HEK293 (cell line): ENCODE results near the gene OAF.

Experiments
- CTCF ChIA-PET: fragments of 350-600 bp; formaldehyde crosslinking; extraction: SDS; loops from one replicate; lab custom pipeline; 2021; ENCODE audit warnings: antibody characterized with exemption; lab: Yijun Ruan, JAX
- POLR2A ChIA-PET: fragments of 300-600 bp; formaldehyde crosslinking; extraction: SDS; loops from one replicate; lab custom pipeline; 2020; ENCODE audit warnings: antibody characterized with exemption, inconsistent platforms; lab: Yijun Ruan, JAX
- H3K27ac ChIP-seq: fragments of 200-500 bp; sonication (Bioruptor generic); 2 replicates; pipeline ENCODE4 v1.5.1; 2014; ENCODE audit warnings: low read depth, low read length, control low read depth, inconsistent platforms; ENCODE audit errors: extremely low read depth
- H3K36me3 ChIP-seq, 2 experiments: fragments of 200-500 bp in 1 of 2; sonication (Bioruptor generic) in 1 of 2; 1 replicate in 1 of 2; 2 replicates in 1 of 2; pipeline ENCODE4 v1.5.1; 2014 to 2017; ENCODE audit warnings: inconsistent platforms in 2 of 2, low read length in 2 of 2; ENCODE audit not compliant: control insufficient read depth in 2 of 2, insufficient read depth in 1 of 2
- H3K4me1 ChIP-seq: fragments of 200-500 bp; sonication (Bioruptor generic); 2 replicates; pipeline ENCODE4 v1.5.1; 2014; ENCODE audit warnings: mild to moderate bottlenecking, low read length, inconsistent platforms; ENCODE audit not compliant: control insufficient read depth, insufficient read depth
- H3K4me3 ChIP-seq: 2 replicates; pipeline ENCODE4 v1.5.1; 2011; ENCODE audit warnings: low read depth, mild to moderate bottlenecking, control low read depth, low read length, moderate library complexity
- H3K9me3 ChIP-seq: fragments of 200-500 bp; sonication (Bioruptor generic); 2 replicates; pipeline ENCODE4 v1.5.1; 2014; ENCODE audit warnings: low read depth, low read length, inconsistent platforms; ENCODE audit not compliant: control insufficient read depth, insufficient read depth
- ELK4 ChIP-seq: IDR thresholded peaks from 2 replicates; pipeline ENCODE4 v1.6.1; 2011; ENCODE audit warnings: mild to moderate bottlenecking, low read depth, low read length, borderline replicate concordance
- HOXD13 ChIP-seq: sonication (generic); formaldehyde crosslinking; IDR thresholded peaks from 2 replicates; pipeline ENCODE4 v1.8.0; 2022; ENCODE audit warnings: missing genetic modification reagents, borderline replicate concordance
- MEIS1 ChIP-seq: sonication (generic); formaldehyde crosslinking; IDR thresholded peaks from 2 replicates; pipeline ENCODE4 v1.8.1; 2022; ENCODE audit warnings: missing genetic modification reagents, mild to moderate bottlenecking, borderline replicate concordance
- MZF1 ChIP-seq: fragments of 450-650 bp; formaldehyde crosslinking; IDR thresholded peaks from 2 replicates; pipeline ENCODE4 v1.5.1; 2017; ENCODE audit warnings: missing biosample characterization, missing genetic modification characterization, borderline replicate concordance
- OSR2 ChIP-seq: fragments of 450-650 bp; formaldehyde crosslinking; IDR thresholded peaks from 2 replicates; pipeline ENCODE4 v1.5.1; 2016; ENCODE audit warnings: missing biosample characterization, missing genetic modification characterization
- PRDM1 ChIP-seq: fragments of 450-650 bp; formaldehyde crosslinking; IDR thresholded peaks from 2 replicates; pipeline ENCODE4; 2016; ENCODE audit warnings: missing biosample characterization, missing genetic modification characterization
- SCRT1 ChIP-seq: fragments of 450-650 bp; formaldehyde crosslinking; IDR thresholded peaks from 2 replicates; pipeline ENCODE4 v1.5.1; 2016; ENCODE audit warnings: missing biosample characterization, missing genetic modification characterization, borderline replicate concordance
- SP2 ChIP-seq: fragments of 450-650 bp; formaldehyde crosslinking; IDR thresholded peaks from 2 replicates; pipeline ENCODE4 v1.5.1; 2016; ENCODE audit warnings: missing biosample characterization, missing genetic modification characterization
- SP3 ChIP-seq: fragments of 450-650 bp; formaldehyde crosslinking; IDR thresholded peaks from 2 replicates; pipeline ENCODE4 v1.5.1; 2016; ENCODE audit warnings: missing biosample characterization, missing genetic modification characterization
- TRIM28 ChIP-seq: IDR thresholded peaks from 2 replicates; pipeline ENCODE4 v1.6.1; 2011; ENCODE audit warnings: low read length, control low read depth, borderline replicate concordance
- ZFHX2 ChIP-seq: fragments of 450-650 bp; formaldehyde crosslinking; conservative IDR thresholded peaks from 2 replicates; pipeline ENCODE4 v1.5.1; 2016; ENCODE audit warnings: missing biosample characterization, missing genetic modification characterization
- ZFP3 ChIP-seq: fragments of 450-650 bp; formaldehyde crosslinking; IDR thresholded peaks from 2 replicates; pipeline ENCODE4 v1.5.1; 2016; ENCODE audit warnings: low read depth, missing biosample characterization, missing genetic modification characterization
- ZNF112 ChIP-seq: fragments of 450-650 bp; formaldehyde crosslinking; IDR thresholded peaks from 2 replicates; pipeline ENCODE4 v1.5.0; 2017; ENCODE audit warnings: missing biosample characterization, missing genetic modification characterization
- ZNF157 ChIP-seq: fragments of 450-650 bp; formaldehyde crosslinking; IDR thresholded peaks from 2 replicates; pipeline ENCODE4 v1.5.1; 2016; ENCODE audit warnings: missing biosample characterization, missing genetic modification characterization
- ZNF174 ChIP-seq: fragments of 450-650 bp; formaldehyde crosslinking; IDR thresholded peaks from 2 replicates; pipeline ENCODE4 v1.5.0; 2017; ENCODE audit warnings: missing biosample characterization, mild to moderate bottlenecking, missing genetic modification characterization
- ZNF2 ChIP-seq: fragments of 450-650 bp; formaldehyde crosslinking; IDR thresholded peaks from 2 replicates; pipeline ENCODE4 v1.5.1; 2016; ENCODE audit warnings: missing biosample characterization, missing genetic modification characterization
- ZNF202 ChIP-seq: fragments of 450-650 bp; formaldehyde crosslinking; IDR thresholded peaks from 2 replicates; pipeline ENCODE4 v1.5.1; 2016; ENCODE audit warnings: missing biosample characterization, missing genetic modification characterization, borderline replicate concordance
- ZNF223 ChIP-seq: fragments of 450-650 bp; formaldehyde crosslinking; IDR thresholded peaks from 2 replicates; pipeline ENCODE4 v1.5.1; 2016; ENCODE audit warnings: missing biosample characterization, missing genetic modification characterization
- ZNF23 ChIP-seq: fragments of 450-650 bp; formaldehyde crosslinking; IDR thresholded peaks from 2 replicates; pipeline ENCODE4 v1.5.1; 2016; ENCODE audit warnings: missing biosample characterization, missing genetic modification characterization, borderline replicate concordance
- ZNF366 ChIP-seq: fragments of 450-650 bp; formaldehyde crosslinking; conservative IDR thresholded peaks from 2 replicates; pipeline ENCODE4 v1.5.1; 2016; ENCODE audit warnings: missing biosample characterization, missing genetic modification characterization
- ZNF530 ChIP-seq: fragments of 450-650 bp; formaldehyde crosslinking; IDR thresholded peaks from 2 replicates; pipeline ENCODE4 v1.5.1; 2016; ENCODE audit warnings: low read depth, missing biosample characterization, missing genetic modification characterization
- ZNF544 ChIP-seq: fragments of 450-650 bp; formaldehyde crosslinking; IDR thresholded peaks from 2 replicates; pipeline ENCODE4 v1.5.0; 2017; ENCODE audit warnings: missing biosample characterization, missing genetic modification characterization
- ZNF549 ChIP-seq: fragments of 450-650 bp; IDR thresholded peaks from 2 replicates; pipeline ENCODE4 v1.5.1; 2018; ENCODE audit warnings: missing biosample characterization, missing genetic modification characterization, mild to moderate bottlenecking, inconsistent platforms, moderate library complexity
- ZNF555 ChIP-seq: fragments of 450-650 bp; formaldehyde crosslinking; conservative IDR thresholded peaks from 2 replicates; pipeline ENCODE4 v1.5.1; 2017; ENCODE audit warnings: missing biosample characterization, mild to moderate bottlenecking, missing genetic modification characterization, inconsistent platforms
- ZNF610 ChIP-seq: fragments of 450-650 bp; formaldehyde crosslinking; IDR thresholded peaks from 2 replicates; pipeline ENCODE4 v1.5.1; 2016; ENCODE audit warnings: missing biosample characterization, missing genetic modification characterization, borderline replicate concordance
- ZNF621 ChIP-seq: fragments of 450-650 bp; formaldehyde crosslinking; IDR thresholded peaks from 2 replicates; pipeline ENCODE4 v1.5.1; 2017; ENCODE audit warnings: missing biosample characterization, missing genetic modification characterization
- ZNF629 ChIP-seq: fragments of 450-650 bp; formaldehyde crosslinking; IDR thresholded peaks from 2 replicates; pipeline ENCODE4 v1.5.1; 2017; ENCODE audit warnings: missing biosample characterization, missing genetic modification characterization
- ZNF654 ChIP-seq: fragments of 450-650 bp; formaldehyde crosslinking; IDR thresholded peaks from 2 replicates; pipeline ENCODE4 v1.5.1; 2016; ENCODE audit warnings: low read depth, missing biosample characterization, missing genetic modification characterization
- ZNF707 ChIP-seq: fragments of 450-650 bp; formaldehyde crosslinking; IDR thresholded peaks from 2 replicates; pipeline ENCODE4 v1.5.1; 2016; ENCODE audit warnings: missing biosample characterization, missing genetic modification characterization
- ZNF76 ChIP-seq: fragments of 450-650 bp; formaldehyde crosslinking; IDR thresholded peaks from 2 replicates; pipeline ENCODE4; 2016; ENCODE audit warnings: low read depth, missing biosample characterization, missing genetic modification characterization, borderline replicate concordance
- ZNF776 ChIP-seq: fragments of 450-650 bp; formaldehyde crosslinking; IDR thresholded peaks from 2 replicates; pipeline ENCODE4 v1.5.0; 2017; ENCODE audit warnings: missing biosample characterization, missing genetic modification characterization, borderline replicate concordance
- ZNF792 ChIP-seq: fragments of 450-650 bp; formaldehyde crosslinking; IDR thresholded peaks from 2 replicates; pipeline ENCODE4 v1.5.1; 2016; ENCODE audit warnings: missing biosample characterization, missing genetic modification characterization
- ZNF843 ChIP-seq: fragments of 450-650 bp; formaldehyde crosslinking; IDR thresholded peaks from 2 replicates; pipeline ENCODE4 v1.5.1; 2016; ENCODE audit warnings: missing biosample characterization, missing genetic modification characterization
- TF ChIP-seq, protein P1 (sequence below): fragments of 450-650 bp; formaldehyde crosslinking; IDR thresholded peaks from 2 replicates; pipeline ENCODE4 v1.5.1; 2016; ENCODE audit warnings: missing biosample characterization, missing genetic modification characterization
- TF ChIP-seq, protein P2 (sequence below): fragments of 450-650 bp; formaldehyde crosslinking; IDR thresholded peaks from 2 replicates; pipeline ENCODE4 v1.5.1; 2016; ENCODE audit warnings: missing biosample characterization, missing genetic modification characterization

The OAF gene

DNA sequence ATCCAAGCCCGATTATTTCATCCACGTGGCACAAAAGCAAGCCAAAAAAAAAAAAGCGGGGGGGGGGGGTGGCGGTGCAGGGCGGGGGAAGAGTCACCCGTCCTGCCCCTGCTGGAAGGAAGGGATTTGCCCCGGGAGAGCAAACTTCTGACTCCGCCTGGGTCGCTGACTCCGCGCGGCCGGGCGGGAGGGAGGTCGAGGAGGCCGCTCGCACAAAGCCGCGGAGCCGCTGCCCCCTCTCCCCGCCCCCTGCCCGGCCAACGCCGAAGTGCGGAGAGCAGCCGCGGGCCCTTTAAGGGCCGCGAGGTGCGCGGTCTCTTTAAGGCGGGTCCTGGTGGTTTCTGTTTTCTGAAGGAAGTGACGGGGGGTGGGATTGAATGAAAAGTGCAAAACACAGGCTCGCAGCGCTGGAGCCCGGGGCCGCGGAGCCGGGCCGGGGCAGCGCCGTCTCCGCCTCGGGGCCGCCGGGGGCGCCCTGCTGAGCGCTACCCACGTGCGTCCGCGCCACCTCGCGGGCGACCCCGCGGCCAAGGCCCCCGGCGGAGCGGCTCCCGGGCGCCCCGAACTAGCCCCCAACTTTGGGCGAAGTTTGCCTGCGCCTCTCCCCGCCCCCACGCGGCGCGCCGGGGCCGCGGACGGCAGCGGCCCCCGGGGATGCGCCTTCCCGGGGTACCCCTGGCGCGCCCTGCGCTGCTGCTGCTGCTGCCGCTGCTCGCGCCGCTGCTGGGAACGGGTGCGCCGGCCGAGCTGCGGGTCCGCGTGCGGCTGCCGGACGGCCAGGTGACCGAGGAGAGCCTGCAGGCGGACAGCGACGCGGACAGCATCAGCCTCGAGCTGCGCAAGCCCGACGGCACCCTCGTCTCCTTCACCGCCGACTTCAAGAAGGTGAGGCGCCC, at the start of gene OAF:
OAF (plus strand) TSS at position 407 of the 896 bp plus-strand sequence; CDS start at position 655, 248 bp downstream.
- peak within 1 kb of the TSS; percentile 52 for H3K4me3 ChIP-seq
- peaks cover 0 to 13% of the 10 kb centered on the region in 2 experiments; a peak in 1 of 3 replicates for H3K36me3 ChIP-seq
- CTCF ChIA-PET, result interaction anchor here (1.0 kb wide), 1 partner anchor 20 kb away, joined by 3 read pairs; no protein-coding TSS in a partner anchor
- TF ChIP-seq ZFHX2 (tag by site-specific recombination) (0 out of 2 replicates have a peak, but pooled peaks have one; percentile 9), SP3 (tag by site-specific recombination) (peak; percentile 36; the same call in 1 of the 2 replicates), ZNF610 (no peak), ZNF174 (no peak), ZNF654 (tag by site-specific recombination) (no peak), ZNF157 (tag by site-specific recombination) (no peak), HOXD13 (CRISPR knock-in tag) (no peak), ZNF776 (tag by site-specific recombination) (no peak), ZNF629 (tag by site-specific recombination) (no peak), ZNF549 (tag by site-specific recombination) (no peak), ZNF23 (no peak), OSR2 (tag by site-specific recombination) (no peak), ZNF223 (no peak), ZNF2 (tag by site-specific recombination) (no peak), ELK4 (no peak), ZFP3 (tag by site-specific recombination) (no peak), ZNF843 (tag by site-specific recombination) (no peak), ZNF544 (tag by site-specific recombination) (no peak), ZNF621 (no peak), SP2 (tag by site-specific recombination) (peak; percentile 46), ZNF112 (tag by site-specific recombination) (no peak), ZNF76 (tag by site-specific recombination) (0 out of 2 replicates have a peak, but pooled peaks have one; percentile 18), ZNF555 (tag by site-specific recombination) (no peak), ZNF366 (tag by site-specific recombination) (no peak), ZNF530 (tag by site-specific recombination) (no peak), ZNF792 (tag by site-specific recombination) (no peak), MEIS1 (CRISPR knock-in tag) (no peak), TRIM28 (no peak), SCRT1 (tag by site-specific recombination) (no peak), PRDM1 (tag by site-specific recombination) (no peak), ZNF202 (tag by site-specific recombination) (no peak), ZNF707 (tag by site-specific recombination) (no peak), MZF1 (tag by site-specific recombination) (no peak)
- TF ChIP-seq, protein P1, sequence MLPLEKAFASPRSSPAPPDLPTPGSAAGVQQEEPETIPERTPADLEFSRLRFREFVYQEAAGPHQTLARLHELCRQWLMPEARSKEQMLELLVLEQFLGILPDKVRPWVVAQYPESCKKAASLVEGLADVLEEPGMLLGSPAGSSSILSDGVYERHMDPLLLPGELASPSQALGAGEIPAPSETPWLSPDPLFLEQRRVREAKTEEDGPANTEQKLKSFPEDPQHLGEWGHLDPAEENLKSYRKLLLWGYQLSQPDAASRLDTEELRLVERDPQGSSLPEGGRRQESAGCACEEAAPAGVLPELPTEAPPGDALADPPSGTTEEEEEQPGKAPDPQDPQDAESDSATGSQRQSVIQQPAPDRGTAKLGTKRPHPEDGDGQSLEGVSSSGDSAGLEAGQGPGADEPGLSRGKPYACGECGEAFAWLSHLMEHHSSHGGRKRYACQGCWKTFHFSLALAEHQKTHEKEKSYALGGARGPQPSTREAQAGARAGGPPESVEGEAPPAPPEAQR (tag by site-specific recombination), result no peak
- TF ChIP-seq, protein P2, sequence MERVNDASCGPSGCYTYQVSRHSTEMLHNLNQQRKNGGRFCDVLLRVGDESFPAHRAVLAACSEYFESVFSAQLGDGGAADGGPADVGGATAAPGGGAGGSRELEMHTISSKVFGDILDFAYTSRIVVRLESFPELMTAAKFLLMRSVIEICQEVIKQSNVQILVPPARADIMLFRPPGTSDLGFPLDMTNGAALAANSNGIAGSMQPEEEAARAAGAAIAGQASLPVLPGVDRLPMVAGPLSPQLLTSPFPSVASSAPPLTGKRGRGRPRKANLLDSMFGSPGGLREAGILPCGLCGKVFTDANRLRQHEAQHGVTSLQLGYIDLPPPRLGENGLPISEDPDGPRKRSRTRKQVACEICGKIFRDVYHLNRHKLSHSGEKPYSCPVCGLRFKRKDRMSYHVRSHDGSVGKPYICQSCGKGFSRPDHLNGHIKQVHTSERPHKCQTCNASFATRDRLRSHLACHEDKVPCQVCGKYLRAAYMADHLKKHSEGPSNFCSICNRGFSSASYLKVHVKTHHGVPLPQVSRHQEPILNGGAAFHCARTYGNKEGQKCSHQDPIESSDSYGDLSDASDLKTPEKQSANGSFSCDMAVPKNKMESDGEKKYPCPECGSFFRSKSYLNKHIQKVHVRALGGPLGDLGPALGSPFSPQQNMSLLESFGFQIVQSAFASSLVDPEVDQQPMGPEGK (tag by site-specific recombination), result peak; percentile 42; the same call in 1 of the 2 replicates

More for the DNA sequence above, at the start of gene OAF:
- H3K4me1 ChIP-seq, result peaks cover 7% of the 10 kb centered on the region; the same call in 1 of the 2 replicates
- no peaks in the 10 kb centered on the region for H3K9me3 ChIP-seq
- POLR2A ChIA-PET, result no interaction called here
- H3K27ac ChIP-seq, result peak within 1 kb of the TSS; percentile 59; the same call in 1 of the 2 replicates
